Measurements from ENCODE around the gene NR1I2. TPM values are rescaled to one million over a fixed set of nuclear protein-coding genes. Genes with fewer than 3 reads are reported as not detected.

Gene NR1I2
- total RNA-seq, 4 donors from 2014 or later: 0.21 to 0.62 TPM; not detected in 2

DNA sequence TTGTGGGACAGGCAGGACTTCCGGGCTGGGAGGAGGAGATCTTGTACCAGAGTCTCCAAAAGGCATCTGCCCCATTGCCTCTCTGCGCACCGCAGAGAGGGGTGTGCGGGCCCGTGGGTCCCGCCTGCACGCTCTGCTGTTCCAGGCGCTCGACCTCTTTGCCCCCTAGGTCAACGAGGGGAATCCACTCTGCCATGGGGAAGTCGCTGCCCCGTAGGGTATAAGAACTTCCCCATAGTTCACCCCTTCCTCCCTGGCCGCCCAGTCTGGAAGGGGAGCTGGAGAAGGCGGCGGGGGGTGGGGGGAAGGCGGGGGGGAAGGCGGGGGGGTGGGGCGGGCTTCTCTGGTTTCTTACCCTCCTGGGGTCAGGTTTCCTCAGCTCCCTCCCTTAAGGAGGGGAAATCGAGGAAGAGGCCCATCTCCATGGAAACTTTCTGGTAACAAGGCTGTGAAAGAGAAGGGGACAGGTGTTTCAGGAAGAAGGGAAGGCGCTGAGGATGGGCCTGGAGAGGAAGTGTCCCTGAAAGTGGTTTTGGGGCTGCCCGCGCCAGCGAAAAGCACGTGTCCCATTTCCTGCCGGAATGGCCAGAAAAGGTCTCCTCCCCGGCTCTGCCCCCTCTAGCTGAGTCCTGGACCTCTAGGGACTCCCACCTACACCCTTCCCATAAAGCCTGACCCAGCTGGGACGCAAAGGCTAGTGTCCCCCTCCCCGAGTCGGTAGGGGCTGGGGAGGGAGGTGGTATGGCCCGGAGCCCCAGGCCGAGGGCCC is 27.5 kb downstream of the NR1I2 start:
- no peaks in the 10 kb centered on the region for H3K9me3 ChIP-seq
- no peaks in the 10 kb centered on the region for H3K36me3 ChIP-seq
- peak overlapping the region; percentile 5 to 29 for H3K4me3 ChIP-seq
- intact Hi-C loops (cut with DNase I; ENCODE audit: low total_unique reads): no loop called here
- no peak overlapping the region for H3K27ac ChIP-seq
- TF ChIP-seq, protein P1, sequence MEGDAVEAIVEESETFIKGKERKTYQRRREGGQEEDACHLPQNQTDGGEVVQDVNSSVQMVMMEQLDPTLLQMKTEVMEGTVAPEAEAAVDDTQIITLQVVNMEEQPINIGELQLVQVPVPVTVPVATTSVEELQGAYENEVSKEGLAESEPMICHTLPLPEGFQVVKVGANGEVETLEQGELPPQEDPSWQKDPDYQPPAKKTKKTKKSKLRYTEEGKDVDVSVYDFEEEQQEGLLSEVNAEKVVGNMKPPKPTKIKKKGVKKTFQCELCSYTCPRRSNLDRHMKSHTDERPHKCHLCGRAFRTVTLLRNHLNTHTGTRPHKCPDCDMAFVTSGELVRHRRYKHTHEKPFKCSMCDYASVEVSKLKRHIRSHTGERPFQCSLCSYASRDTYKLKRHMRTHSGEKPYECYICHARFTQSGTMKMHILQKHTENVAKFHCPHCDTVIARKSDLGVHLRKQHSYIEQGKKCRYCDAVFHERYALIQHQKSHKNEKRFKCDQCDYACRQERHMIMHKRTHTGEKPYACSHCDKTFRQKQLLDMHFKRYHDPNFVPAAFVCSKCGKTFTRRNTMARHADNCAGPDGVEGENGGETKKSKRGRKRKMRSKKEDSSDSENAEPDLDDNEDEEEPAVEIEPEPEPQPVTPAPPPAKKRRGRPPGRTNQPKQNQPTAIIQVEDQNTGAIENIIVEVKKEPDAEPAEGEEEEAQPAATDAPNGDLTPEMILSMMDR (IDR thresholded peaks at IDR 0.05): no peak
- TF ChIP-seq POLR2A (IDR thresholded peaks at IDR 0.05): no peak
- no peaks in the 10 kb centered on the region for H3K4me1 ChIP-seq
- H3K27me3 ChIP-seq: no peaks in the 10 kb centered on the region
- no peak for DNase-seq

DNA sequence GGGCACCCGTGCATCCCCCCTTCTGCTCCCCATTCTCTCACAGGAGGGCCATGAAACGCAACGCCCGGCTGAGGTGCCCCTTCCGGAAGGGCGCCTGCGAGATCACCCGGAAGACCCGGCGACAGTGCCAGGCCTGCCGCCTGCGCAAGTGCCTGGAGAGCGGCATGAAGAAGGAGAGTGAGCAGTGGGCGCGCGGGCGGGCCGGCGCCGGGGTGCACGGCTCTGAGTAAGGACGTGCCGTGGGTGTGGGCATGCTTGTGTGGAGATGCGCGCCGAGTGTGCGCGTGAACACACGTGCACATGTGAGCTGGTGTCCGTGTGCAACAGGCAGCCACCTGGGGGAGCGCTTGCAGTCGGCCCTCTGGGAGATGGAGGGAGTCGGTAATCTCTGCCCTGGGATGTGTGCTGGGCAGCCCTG is 28.1 kb downstream of the NR1I2 start:
- Histone ChIP-seq H3K4me1 (no peaks in the 10 kb centered on the region), H3K9me3 (no peaks in the 10 kb centered on the region), H3K36me3 (no peaks in the 10 kb centered on the region), H3K27ac (no peak overlapping the region), H3K4me3 (peak overlapping the region; percentile 5 to 29), H3K27me3 (no peaks in the 10 kb centered on the region)
- TF ChIP-seq POLR2A (IDR thresholded peaks at IDR 0.05): no peak
- TF ChIP-seq, protein P1 (IDR thresholded peaks at IDR 0.05): no peak
- intact Hi-C loops (cut with DNase I; ENCODE audit: low total_unique reads): no loop called here
- DNase-seq: no peak

DNA sequence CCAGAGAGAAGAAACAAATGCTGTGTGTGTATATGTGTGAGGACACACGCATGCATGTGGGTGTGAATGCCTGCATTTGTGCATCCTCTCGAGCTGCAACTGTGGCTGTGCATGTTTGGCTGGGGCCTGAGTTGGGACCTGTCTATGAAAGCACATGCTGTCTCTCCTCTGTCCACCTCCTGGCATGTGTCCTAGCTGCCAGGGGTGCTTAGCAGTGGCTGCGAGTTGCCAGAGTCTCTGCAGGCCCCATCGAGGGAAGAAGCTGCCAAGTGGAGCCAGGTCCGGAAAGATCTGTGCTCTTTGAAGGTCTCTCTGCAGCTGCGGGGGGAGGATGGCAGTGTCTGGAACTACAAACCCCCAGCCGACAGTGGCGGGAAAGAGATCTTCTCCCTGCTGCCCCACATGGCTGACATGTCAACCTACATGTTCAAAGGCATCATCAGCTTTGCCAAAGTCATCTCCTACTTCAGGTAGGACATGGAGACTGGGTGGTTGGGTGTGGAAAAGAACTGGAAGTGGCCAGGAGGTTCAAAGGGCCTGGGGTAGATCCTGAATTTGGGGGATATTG is 30.7 kb downstream of the NR1I2 start:
- intact Hi-C loops (cut with DNase I; ENCODE audit: low total_unique reads): no loop called here
- H3K4me1 ChIP-seq: no peaks in the 10 kb centered on the region
- H3K27ac ChIP-seq: no peak overlapping the region
- no peak for TF ChIP-seq POLR2A (IDR thresholded peaks at IDR 0.05)
- TF ChIP-seq, protein P1 (IDR thresholded peaks at IDR 0.05): no peak
- H3K4me3 ChIP-seq: no peak overlapping the region
- no peaks in the 10 kb centered on the region for H3K9me3 ChIP-seq
- no peaks in the 10 kb centered on the region for H3K27me3 ChIP-seq
- no peak for DNase-seq
- no peaks in the 10 kb centered on the region for H3K36me3 ChIP-seq

DNA sequence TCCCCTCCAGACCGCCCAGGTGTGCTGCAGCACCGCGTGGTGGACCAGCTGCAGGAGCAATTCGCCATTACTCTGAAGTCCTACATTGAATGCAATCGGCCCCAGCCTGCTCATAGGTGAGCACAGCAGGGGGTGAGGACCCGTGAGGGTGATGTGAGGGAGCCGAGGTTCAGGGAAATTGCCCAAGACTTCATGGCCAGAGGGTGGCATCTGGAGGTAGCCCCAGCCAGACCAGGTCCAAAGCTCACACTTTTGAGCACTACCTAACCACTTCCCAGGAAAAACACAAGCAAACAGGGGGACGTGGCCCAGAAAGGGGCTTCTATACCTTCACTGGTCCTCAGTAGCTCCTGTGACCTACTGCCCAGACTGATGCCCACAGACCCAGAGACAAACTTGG is 33.8 kb downstream of the NR1I2 start:
- no peak for TF ChIP-seq POLR2A (IDR thresholded peaks at IDR 0.05)
- TF ChIP-seq, protein P1 (IDR thresholded peaks at IDR 0.05): no peak
- no peaks in the 10 kb centered on the region for H3K9me3 ChIP-seq
- no peaks in the 10 kb centered on the region for H3K36me3 ChIP-seq
- no peak overlapping the region for H3K27ac ChIP-seq
- no peak overlapping the region for H3K4me3 ChIP-seq
- no peak for DNase-seq
- no peaks in the 10 kb centered on the region for H3K27me3 ChIP-seq
- intact Hi-C loops (cut with DNase I; ENCODE audit: low total_unique reads): no loop called here
- no peaks in the 10 kb centered on the region for H3K4me1 ChIP-seq

DNA sequence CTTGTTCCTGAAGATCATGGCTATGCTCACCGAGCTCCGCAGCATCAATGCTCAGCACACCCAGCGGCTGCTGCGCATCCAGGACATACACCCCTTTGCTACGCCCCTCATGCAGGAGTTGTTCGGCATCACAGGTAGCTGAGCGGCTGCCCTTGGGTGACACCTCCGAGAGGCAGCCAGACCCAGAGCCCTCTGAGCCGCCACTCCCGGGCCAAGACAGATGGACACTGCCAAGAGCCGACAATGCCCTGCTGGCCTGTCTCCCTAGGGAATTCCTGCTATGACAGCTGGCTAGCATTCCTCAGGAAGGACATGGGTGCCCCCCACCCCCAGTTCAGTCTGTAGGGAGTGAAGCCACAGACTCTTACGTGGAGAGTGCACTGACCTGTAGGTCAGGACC is 35.2 kb downstream of the NR1I2 start:
- TF ChIP-seq POLR2A (IDR thresholded peaks at IDR 0.05): no peak
- TF ChIP-seq, protein P1 (IDR thresholded peaks at IDR 0.05): no peak
- intact Hi-C loops (cut with DNase I; ENCODE audit: low total_unique reads): no loop called here

More for the DNA sequence above, 35.2 kb downstream of the NR1I2 start:
- Histone ChIP-seq H3K36me3 (no peaks in the 10 kb centered on the region), H3K27ac (no peak overlapping the region), H3K9me3 (no peaks in the 10 kb centered on the region), H3K27me3 (no peaks in the 10 kb centered on the region), H3K4me3 (no peak overlapping the region), H3K4me1 (no peaks in the 10 kb centered on the region)
- DNase-seq: no peak

Measured in uterus (tissue), 4 donors.